Jurkat, Clone E6-1 (cell line): ENCODE data around the gene RUNX2.

ENCODE experiments used
- DNase-seq: peaks from one replicate; pipeline ENCODE4 v3.0.0-alpha.2; 2011; ENCODE audit warnings: low read depth, low spot score
- H3K4me3 ChIP-seq: 2 replicates; pipeline ENCODE4 v1.5.1; 2011; ENCODE audit warnings: mild to moderate bottlenecking, low read length, control low read depth, moderate library complexity

Gene RUNX2

DNA sequence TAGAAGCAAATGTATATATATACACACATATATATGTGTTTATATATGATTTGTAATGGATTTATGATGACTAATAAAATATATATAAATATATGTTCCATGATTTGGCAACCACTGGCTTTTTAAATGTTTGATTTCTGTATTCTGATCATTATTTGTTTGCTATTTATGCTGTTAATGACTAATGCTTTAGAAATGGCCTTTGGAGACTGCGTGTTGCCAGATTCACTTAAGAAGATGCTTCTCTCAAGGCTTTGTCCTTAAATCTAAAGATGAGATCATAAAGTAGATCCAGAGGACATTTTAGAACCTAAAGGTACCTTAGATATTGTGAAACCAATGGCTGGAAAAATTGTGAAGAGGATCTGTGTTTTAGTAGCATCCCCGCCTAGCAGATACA is 165.6 kb downstream of the RUNX2 start:
- no peak overlapping the region for H3K4me3 ChIP-seq
- no peak for DNase-seq

DNA sequence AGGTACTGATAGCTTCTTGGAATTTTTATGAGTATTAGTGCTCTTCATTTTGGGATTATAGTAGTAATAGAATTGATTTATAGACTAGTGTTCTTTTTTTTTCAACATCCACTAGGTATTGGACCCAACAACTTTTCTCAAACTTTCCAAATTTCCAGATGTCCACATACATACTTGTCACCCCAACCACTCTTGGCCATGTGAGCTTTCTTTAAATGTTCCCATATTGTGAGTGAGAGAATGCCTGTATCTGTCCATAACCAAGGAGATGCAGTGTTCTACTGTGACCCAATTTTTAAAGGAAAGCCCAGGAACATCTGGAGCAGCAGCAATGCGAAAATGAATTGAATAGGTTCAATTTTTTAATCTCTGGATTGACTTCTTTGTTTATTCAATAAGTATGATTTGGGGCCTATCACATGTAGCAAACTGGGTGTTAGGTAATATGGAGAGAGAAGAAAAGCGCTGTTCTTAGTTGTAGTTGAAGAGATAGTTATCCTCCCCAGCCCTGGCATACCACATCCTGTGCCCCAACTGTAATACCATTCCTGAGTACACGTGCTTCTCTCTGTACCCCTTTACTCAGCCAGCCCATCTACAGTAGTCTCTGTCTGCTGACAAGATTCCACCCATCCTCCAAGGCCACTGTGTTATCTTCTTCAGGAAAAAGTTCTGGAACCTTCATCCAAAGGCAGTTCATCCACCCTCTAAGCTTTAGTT is 166.4 kb downstream of the RUNX2 start:
- peak; percentile 93 for DNase-seq

DNA sequence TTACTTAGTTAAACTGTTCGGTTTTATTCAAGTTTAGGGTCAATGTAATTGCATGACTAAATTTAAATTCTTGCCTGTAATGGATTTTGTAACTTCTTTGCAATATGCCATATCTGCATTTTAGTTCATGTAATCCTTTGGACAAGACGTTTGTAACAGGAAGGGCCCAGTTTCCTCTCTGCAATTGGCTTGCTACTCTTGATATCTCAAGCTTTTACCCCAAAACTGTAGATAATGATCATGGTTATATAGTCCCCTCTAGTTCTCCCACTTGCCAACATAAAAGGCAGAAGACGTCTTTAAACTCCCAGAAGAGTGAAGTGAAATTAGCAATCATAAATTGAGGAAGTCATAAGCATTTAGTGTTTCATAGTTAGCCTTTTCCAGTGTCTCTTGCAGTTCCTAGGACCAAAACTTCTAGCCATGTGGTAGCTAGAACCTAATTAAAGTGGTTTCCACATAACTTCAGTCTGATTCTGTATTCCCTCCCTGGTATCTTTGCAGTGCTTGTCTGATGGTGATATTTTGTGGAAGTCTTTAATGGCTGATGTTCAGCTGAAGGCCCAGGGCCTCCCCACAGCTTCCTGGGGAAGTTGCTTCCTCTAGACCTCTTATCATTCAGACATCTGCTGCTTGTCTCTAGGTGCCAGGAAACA is 167.4 kb downstream of the RUNX2 start:
- H3K4me3 ChIP-seq = peak overlapping the region; percentile 17
- DNase-seq = peak; percentile 95

More for the DNA sequence above, 166.4 kb downstream of the RUNX2 start:
- no peak overlapping the region for H3K4me3 ChIP-seq

DNA sequence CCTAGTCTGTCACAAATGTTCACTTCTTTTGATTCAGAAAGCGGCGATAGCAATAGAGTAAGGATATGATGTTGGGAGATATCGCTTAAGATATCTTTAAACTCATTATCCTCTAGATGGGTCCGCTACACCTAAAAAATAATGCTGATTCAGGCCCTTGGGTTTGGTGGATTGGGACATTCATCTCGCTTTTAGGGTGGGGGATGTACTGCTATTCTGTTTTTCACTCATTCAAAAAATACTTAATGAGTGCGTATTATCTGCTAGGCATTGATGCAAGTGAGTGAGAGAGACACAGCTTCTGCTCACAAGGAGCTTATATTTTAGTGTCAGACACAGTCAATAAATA is 167.9 kb downstream of the RUNX2 start:
- peak overlapping the region; percentile 15; the same call in 1 of the 2 replicates for H3K4me3 ChIP-seq
- DNase-seq = no peak

DNA sequence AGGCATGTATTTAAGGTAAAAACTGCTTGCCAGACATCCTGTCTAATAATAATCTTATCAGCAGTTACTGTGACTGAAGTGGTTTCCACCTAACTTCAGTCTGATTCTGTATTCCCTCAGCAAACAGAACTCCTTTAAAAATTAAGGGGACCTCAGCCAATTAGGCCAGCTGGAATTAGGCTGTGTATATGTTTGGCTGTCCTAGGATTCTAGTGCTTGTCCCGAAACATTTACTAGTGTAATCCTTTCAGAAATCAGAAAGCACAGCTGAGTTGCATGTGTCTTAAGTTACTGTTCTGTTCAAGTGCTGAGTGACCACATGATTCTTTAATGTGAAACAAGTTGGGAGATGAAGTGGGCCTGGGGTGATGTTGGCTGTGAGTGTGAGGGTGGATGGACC is 170.5 kb downstream of the RUNX2 start:
- DNase-seq = no peak
- no peak overlapping the region for H3K4me3 ChIP-seq

DNA sequence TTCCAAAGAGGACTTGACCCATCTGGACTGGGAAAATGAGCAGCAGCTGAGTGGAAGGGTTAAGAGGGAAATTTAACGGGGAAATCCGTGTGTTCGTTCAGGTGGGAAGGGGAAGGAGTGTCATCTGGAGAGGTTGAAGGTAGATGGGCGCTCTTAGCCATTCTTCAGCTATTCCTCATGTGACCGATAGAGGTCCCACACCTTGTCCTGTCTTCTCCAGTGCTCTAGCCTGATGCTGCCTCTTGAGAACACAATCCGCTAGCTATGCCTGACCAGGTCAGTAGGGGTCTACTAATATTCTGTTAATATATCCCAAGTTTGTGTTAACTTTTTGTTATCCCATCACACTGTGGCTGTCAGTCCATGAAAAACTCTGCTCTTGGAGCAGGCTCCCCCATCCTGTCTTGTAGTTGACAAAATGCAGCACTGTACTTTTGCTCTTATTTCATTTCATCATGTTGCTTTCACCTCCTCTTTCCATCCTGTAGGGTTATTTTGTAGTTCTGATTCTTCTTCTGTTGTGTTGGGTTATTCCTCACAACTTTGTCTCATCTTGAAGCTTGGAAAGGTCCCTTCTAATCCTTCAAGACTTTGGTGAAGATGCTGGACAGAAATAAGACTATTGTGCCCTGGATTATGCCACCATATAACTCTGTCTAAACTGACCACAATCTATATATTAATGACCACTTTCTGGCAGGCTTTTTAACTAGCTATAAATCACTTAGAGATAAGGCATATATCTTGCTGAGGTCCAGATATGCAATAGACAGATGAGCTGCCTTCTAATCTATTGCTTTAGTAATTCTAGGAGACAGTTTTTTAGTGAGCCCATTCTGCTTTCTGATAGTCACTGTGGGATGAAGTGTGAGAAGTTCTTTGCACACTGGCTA is 173.0 kb downstream of the RUNX2 start:
- no peak for DNase-seq
- H3K4me3 ChIP-seq = no peak overlapping the region

DNA sequence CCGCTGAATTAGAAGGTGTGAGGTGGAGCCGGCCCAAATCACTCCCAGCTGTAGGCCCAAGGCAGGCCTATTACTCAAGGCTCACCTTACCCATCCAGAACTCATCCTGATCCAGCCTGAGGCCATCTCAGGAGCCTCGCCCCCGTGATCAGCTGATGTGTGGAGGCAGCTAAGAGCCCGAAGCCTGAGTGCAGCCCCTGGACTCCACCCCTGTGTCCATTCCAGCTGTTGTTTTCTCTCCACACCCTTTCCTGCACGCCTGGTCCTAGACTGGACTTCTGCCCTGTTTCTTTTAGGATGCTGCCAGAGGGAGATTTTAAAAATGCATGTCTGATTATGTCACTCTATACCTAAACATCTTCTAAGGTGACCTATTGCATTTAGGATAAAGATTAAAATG is 174.3 kb downstream of the RUNX2 start:
- no peak overlapping the region for H3K4me3 ChIP-seq
- no peak for DNase-seq

DNA sequence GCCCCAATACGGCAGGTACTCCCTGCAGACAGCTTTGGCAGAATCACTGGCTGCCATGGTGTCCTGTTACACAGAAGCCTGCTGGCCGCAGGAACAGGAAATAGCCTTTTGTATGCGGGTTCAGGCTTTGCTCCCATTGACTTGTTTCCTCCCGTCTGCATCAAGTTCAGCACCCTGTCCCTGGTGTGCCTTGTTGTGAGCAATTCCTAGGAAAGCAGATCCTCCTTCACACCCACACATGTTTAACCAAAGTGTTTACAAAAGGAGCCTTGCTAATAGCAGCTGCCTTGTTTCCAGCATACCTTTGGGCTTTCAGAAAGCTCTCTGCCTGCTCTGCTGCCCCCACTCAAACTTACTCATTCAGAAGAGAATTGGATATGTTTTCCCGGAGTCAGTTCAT is 176.8 kb downstream of the RUNX2 start:
- no peak for DNase-seq

DNA sequence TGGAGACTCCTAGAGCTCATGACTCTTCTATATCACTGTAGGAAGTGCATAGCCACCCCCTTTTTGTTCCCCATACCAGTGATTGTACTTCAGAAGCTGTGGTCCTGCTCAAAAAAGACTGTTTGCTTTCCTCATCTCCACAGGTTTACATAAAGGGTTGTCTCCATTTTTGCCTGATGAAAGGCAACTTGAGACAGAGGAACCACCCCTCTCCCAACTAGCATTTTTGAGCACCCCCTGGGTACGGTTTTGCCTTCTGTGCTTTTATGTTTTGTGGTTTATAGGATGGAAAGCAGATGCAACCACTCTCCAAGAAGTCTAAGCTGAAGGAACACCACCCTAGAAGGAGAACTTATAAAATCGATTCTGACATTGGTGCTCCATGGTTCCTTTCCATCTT is 177.3 kb downstream of the RUNX2 start:
- DNase-seq = no peak
- no peak overlapping the region for H3K4me3 ChIP-seq

More for the DNA sequence above, 176.8 kb downstream of the RUNX2 start:
- H3K4me3 ChIP-seq = no peak overlapping the region

DNA sequence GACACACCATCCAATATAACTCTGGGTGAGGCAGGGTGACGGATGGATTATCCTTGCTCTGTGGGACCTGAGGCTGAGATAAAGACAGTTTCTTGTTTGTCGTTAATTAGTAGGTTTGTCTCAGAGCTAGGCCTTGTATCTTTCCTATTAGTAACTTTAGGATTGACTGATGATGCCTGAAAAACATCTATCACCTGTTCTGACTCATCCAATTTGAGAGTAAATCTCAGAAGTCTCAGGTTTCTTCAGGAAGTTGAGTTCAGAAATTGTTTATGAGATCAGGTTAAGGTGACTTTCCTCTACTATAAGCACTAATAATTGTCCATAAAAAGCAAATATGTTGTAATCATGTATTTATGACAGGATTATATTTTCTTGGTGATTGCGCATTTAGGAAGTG is 179.1 kb downstream of the RUNX2 start:
- no peak overlapping the region for H3K4me3 ChIP-seq
- no peak for DNase-seq

DNA sequence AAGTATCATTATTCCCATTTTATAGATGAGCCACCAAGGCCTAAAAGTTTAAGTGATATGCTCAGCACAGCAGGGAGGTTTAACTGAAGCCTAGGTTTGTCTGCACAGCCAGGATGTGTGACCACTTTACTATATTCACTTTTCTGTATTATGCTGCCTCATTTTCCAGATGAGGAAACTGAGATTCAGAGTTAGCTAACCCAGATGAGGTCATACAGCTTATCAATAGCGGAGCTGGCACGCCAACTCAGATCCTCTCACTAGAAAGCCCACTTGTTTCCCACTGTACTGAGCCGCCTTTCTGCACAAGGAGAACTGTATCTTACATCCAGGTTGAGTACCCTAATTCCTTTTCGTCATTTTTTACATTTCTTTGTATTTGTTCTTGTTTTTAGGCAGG is 181.3 kb downstream of the RUNX2 start:
- no peak for DNase-seq
- H3K4me3 ChIP-seq = no peak overlapping the region

DNA sequence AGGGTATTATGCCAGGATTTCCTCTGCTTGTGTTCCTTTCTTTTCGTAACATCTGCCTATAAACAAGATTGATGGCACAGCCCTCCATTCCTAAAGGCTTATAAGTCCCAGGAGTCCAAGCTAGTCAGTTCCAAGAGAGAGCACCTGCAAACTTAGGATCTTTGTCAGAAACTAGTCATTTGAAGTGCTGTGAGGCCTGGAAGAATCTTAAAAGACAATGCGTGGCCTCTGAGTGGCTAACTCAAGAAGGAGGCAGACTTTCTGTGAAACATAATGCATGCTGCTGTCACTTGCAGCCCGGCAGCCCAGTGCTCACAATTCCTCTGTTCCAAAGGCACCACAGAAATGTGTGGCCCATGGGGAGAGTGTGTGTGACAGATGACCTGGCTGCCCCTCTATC is 184.6 kb downstream of the RUNX2 start:
- DNase-seq = no peak
- no peak overlapping the region for H3K4me3 ChIP-seq

DNA sequence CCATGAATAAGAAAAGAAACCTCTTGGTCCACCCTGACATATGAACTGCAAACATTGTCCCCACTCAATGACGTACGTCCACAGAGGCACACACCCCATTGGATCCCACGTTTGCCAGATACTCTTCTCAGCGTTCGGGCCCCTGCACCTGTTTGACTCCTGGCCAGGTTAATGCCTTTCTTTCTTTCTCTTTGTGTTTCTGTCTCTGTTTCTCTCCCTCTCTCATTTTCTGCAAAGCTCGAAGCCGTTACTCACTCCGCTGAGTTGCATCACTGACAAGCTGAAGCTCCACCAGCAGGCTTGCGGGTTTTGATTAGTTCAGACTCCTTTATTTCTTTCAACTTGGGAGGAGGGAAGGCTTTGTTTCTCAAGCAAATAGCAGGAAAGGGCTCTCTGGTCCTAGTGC is 185.1 kb downstream of the RUNX2 start:
- DNase-seq = no peak

DNA sequence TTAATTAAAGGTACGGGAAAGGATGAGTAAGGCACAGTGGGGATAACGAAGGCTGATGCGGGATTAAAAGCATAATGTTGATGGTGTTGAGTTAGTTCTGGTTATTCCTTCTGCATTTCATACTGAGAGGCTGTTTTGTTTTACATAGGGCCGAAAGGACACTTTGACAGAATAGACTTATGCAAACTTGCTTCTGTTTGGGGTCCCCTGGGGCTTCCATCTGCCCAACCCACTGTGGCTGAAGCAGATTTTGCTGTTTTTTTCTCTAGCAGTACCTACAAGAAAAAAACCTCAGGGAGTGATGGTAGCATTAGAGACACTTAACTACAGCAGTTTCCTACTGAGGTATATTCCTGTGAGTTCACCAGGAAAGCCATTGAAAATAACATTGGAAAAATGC is 185.7 kb downstream of the RUNX2 start:
- no peak for DNase-seq
- no peak overlapping the region for H3K4me3 ChIP-seq

More for the DNA sequence above, 185.1 kb downstream of the RUNX2 start:
- H3K4me3 ChIP-seq = no peak overlapping the region

DNA sequence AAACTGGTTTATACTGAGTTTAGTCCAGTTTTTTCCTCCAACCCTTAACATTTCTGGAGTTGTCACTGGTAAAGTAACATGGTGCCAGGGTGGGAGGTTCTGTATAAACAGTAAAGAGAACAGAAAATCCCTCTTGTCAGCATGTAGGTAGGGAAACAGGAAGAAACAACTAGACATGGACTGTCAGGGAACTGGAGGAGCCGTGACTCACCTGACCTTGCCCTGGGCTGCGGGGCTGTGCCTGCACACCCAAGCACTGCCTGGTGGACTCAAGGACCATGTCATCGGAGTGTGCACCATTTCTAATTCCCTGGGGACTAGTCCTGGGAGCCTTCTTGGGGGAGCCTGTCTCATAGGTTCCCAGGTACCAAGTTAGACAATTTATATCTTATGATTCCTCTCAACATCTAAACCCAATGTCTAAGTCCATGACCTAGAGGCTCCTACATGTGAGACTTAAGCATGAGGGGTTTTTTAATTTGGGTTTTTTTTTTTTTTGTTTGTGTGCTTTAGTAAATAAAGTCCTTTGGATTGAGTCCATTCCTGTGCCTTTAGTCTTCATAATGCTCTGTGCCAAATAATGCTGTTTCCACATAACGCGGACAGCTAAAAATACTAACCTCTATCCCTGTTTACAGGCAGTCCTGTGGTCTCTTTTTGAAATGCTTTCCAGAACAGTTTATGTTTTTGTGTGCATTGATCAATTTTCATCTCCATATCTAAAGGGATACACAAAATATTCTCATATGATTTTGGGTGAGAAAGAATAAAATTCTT is 186.5 kb downstream of the RUNX2 start:
- H3K4me3 ChIP-seq = no peak overlapping the region
- DNase-seq = no peak

DNA sequence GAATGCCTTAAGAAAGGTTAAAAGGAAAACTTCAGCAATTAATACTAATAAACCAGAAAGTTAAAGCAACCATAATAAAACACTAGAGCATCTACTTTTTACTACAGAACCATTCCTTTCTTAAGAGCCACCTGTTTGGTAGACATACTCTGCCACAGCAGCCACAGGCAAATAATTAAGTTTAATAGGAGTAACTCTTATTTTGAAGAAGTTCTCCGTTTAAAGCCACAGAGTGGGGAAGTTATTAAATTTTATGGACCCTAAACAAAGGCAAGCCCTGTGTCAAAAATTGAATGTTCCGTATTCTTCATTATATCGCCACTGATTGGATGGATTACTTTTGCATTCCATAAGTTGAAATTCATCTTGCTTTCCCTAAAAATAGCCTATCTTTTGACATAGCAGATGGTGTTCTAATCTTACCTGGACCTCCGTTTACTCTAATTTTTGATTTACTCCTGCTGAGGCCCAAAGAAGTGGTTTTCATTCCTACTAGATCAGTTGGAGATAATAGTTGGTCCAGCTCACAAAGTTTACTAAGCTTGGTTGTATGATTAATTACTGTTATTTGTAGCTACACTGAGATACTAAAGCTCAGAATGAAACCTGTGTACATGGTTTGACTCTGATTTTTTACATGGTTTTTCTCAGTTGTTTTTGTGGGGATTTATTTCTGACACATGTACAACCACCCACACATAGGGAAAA is 190.0 kb downstream of the RUNX2 start:
- no peak for DNase-seq
- H3K4me3 ChIP-seq = no peak overlapping the region

DNA sequence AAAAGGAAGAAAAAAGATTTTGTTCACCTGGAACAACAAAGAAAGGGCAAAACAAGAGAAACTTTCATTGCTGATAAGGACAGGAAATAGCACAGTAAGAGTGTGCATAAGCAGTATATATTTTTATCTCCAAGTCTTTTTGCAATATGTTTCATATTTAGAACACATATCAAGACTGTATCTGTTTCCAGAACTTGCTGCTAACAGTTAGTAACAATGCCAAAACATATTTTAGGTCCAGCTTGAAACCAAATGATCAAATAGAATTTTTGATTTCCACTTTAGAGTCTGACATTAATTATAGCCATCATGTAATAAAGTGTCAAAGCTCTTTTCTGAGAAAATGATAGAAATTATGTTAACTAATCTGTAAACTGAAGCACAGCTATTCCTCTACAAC is 193.1 kb downstream of the RUNX2 start:
- no peak for DNase-seq
- no peak overlapping the region for H3K4me3 ChIP-seq

DNA sequence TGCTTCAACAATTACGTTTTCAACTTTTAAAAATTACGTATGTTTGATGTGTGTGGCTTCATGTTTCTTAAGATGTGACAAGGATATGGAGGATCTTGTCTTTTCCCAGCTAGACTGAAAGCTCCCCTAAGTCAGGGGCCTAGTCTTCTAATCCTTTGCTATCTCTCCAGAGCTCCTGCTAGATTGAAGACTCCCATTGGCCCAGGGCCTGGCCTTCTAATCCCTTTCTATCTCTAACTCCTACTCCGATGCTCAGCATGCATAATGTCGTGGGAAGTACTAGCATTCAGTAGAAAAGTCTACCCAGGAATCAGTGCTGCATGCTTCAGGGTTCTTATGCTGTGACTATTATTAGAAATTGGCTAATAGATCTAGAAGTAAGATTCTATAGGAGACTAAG is 194.4 kb downstream of the RUNX2 start:
- DNase-seq = no peak
- no peak overlapping the region for H3K4me3 ChIP-seq

DNA sequence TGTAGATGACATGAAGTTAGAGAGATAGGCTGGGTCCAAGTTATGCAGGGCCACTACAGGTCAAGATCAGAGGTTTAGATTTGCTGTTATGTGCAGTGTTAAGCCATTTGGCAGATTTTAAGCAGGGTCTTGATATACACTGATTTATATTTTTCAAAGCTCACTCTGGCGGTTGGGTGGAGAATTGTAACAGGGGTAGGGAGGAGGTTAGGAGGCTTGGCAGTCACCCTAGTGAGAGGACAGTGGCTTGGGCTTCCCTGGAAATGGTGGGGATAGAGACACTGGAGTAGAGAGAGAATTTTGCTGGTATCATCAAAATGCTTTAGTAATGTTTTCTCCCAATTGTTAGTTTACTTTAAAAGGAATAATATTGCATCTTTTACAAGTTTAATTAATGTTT is 199.1 kb downstream of the RUNX2 start:
- no peak for DNase-seq
- H3K4me3 ChIP-seq = no peak overlapping the region
